GM12873 (cell line): ENCODE data around the gene TNPO1.

ENCODE experiments used
- CTCF ChIP-seq: IDR thresholded peaks from 2 replicates; pipeline ENCODE4 v1.5.1; 2012; ENCODE audit warnings: low read depth, mild to moderate bottlenecking, moderate library complexity, low read length, control low read depth; ENCODE audit not compliant: insufficient read depth; ENCODE audit errors: missing control alignments

The TNPO1 gene

GRCh38 chr5:72855821-72856220 is 39.4 kb downstream of the TNPO1 start:
- TF ChIP-seq CTCF, result no peak

GRCh38 chr5:72857396-72857795 is 40.9 kb downstream of the TNPO1 start:
- TF ChIP-seq CTCF, result no peak

- TF ChIP-seq CTCF, result no peak
These were observed 42.7 kb downstream of the TNPO1 start for GRCh38 chr5:72859127-72859526.

GRCh38 chr5:72860499-72860898 is 44.0 kb downstream of the TNPO1 start:
- no peak for TF ChIP-seq CTCF

GRCh38 chr5:72871366-72872024 is 55.0 kb downstream of the TNPO1 start:
- no peak for TF ChIP-seq CTCF

- no peak for TF ChIP-seq CTCF
These were observed 62.4 kb downstream of the TNPO1 start for GRCh38 chr5:72878854-72879253.

- TF ChIP-seq CTCF, result no peak
These were observed 66.5 kb downstream of the TNPO1 start for GRCh38 chr5:72882989-72883388.
